ENCODE data around the gene M1AP.

DNA sequence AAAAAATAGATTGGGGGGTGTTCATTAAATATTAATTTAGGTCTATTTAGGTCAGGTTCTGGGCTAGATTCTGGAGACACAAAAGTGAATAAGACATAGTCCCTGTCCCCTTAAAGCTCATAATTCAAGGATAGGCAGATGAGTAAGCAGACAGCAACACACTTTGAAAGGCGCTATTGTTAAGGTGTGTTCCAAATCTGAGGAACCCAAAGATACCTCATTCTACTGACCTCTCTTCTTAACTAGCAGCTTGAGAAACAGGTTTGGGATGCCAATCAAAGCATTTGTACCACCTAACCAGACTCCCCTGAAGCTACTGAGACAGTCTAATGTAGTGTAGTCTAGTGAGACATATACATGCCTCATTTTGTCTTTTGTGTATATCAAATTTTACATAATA lies 40.8 kb upstream of the M1AP start:
- no peak for TF ChIP-seq POLR2AphosphoS5 (IDR thresholded peaks at IDR 0.05; ENCODE audit: low read depth, low read length)
- TF ChIP-seq, protein P1, sequence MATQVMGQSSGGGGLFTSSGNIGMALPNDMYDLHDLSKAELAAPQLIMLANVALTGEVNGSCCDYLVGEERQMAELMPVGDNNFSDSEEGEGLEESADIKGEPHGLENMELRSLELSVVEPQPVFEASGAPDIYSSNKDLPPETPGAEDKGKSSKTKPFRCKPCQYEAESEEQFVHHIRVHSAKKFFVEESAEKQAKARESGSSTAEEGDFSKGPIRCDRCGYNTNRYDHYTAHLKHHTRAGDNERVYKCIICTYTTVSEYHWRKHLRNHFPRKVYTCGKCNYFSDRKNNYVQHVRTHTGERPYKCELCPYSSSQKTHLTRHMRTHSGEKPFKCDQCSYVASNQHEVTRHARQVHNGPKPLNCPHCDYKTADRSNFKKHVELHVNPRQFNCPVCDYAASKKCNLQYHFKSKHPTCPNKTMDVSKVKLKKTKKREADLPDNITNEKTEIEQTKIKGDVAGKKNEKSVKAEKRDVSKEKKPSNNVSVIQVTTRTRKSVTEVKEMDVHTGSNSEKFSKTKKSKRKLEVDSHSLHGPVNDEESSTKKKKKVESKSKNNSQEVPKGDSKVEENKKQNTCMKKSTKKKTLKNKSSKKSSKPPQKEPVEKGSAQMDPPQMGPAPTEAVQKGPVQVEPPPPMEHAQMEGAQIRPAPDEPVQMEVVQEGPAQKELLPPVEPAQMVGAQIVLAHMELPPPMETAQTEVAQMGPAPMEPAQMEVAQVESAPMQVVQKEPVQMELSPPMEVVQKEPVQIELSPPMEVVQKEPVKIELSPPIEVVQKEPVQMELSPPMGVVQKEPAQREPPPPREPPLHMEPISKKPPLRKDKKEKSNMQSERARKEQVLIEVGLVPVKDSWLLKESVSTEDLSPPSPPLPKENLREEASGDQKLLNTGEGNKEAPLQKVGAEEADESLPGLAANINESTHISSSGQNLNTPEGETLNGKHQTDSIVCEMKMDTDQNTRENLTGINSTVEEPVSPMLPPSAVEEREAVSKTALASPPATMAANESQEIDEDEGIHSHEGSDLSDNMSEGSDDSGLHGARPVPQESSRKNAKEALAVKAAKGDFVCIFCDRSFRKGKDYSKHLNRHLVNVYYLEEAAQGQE (IDR thresholded peaks at IDR 0.05; ENCODE audit: insufficient read depth in 1 of 2, low read depth in 2 of 2, low read length in 2 of 2) = no peak
- TF ChIP-seq FOXP2 (optimal IDR thresholded peaks at IDR 0.05; ENCODE audit: borderline replicate concordance, extremely low read depth, extremely low read length, insufficient read depth) = no peak
- TF ChIP-seq TAF1 (IDR thresholded peaks at IDR 0.05; ENCODE audit: borderline replicate concordance, insufficient read depth, low read length) = no peak
- no peak for TF ChIP-seq SIN3A (IDR thresholded peaks at IDR 0.05; ENCODE audit: borderline replicate concordance, insufficient read depth, low read length)
